Smooth muscle cell (in vitro differentiated cells): ENCODE results near the gene BRINP2. TPM values are rescaled to one million over a fixed set of nuclear protein-coding genes. Genes with fewer than 3 reads are reported as not detected.

Experiments used
- DNase-seq: peaks from one replicate; lab custom pipeline; 2025; ENCODE audit not compliant: unreplicated experiment; lab: John Stamatoyannopoulos, UW
- H2AFZ ChIP-seq: fragments of 200-600 bp; sonication (generic); 2 replicates; pipeline ENCODE4 v1.6.0; 2016; ENCODE audit warnings: antibody characterized with exemption, low read depth, mild to moderate bottlenecking
- H3F3A ChIP-seq: fragments of 200-600 bp; sonication (generic); 2 replicates; pipeline ENCODE4 v1.6.0; 2017; ENCODE audit warnings: antibody characterized with exemption, low read depth
- H3K27ac ChIP-seq: fragments of 200-600 bp; sonication (generic); 2 replicates; pipeline ENCODE4 v1.5.1; 2016; ENCODE audit warnings: low read depth, mild to moderate bottlenecking
- H3K27me3 ChIP-seq: fragments of 200-600 bp; sonication (generic); 2 replicates; pipeline ENCODE4 v1.6.1; 2016; ENCODE audit warnings: low read depth, mild to moderate bottlenecking
- H3K36me3 ChIP-seq: fragments of 200-600 bp; sonication (generic); 2 replicates; pipeline ENCODE4 v1.5.1; 2016; ENCODE audit warnings: low read depth
- H3K4me1 ChIP-seq: fragments of 200-600 bp; sonication (generic); 2 replicates; pipeline ENCODE4 v1.5.1; 2016; ENCODE audit warnings: low read depth
- H3K4me2 ChIP-seq: fragments of 200-600 bp; sonication (generic); 2 replicates; pipeline ENCODE4 v1.6.0; 2016; ENCODE audit warnings: mild to moderate bottlenecking
- H3K4me3 ChIP-seq: fragments of 200-600 bp; sonication (generic); 2 replicates; pipeline ENCODE4 v1.5.1; 2016; ENCODE audit warnings: mild to moderate bottlenecking
- H3K79me2 ChIP-seq: fragments of 200-600 bp; sonication (generic); 2 replicates; pipeline ENCODE4 v1.6.0; 2016; ENCODE audit warnings: low read depth, mild to moderate bottlenecking
- H3K9ac ChIP-seq: fragments of 200-600 bp; sonication (generic); 2 replicates; pipeline ENCODE4 v1.6.0; 2016; ENCODE audit warnings: low read depth
- H3K9me3 ChIP-seq: fragments of 200-600 bp; sonication (generic); replicated peaks from 2 replicates; pipeline ENCODE4 v1.5.1; 2016; ENCODE audit warnings: low read depth
- H4K20me1 ChIP-seq: fragments of 200-600 bp; sonication (generic); 2 replicates; pipeline ENCODE4 v1.6.0; 2016; ENCODE audit warnings: low read depth
- CTCF ChIP-seq: fragments of 200-600 bp; sonication (generic); IDR thresholded peaks from 2 replicates; pipeline ENCODE4 v1.5.1; 2017; ENCODE audit warnings: borderline replicate concordance, mild to moderate bottlenecking, antibody characterized with exemption; ENCODE audit not compliant: insufficient read depth, poor library complexity, severe bottlenecking
- WGBS: methylation state at CpG from one replicate; pipeline ENCODE4 v1.1.7; 2016; ENCODE audit warnings: low lambda C conversion rate; 5-methylcytosine and 5-hydroxymethylcytosine counted together
- polyA plus RNA-seq: library from polyadenylated mRNA; unstranded; fragments of >200 nt; fragmentation: Nextera tagmentation; extraction: Ambion mirVana; gene quantifications from 2 replicates; pipeline ENCODE4 v1.2.1, GENCODE V29; 2016
- total RNA-seq: library from RNA; depleted of rRNA; stranded (reverse); fragments of >200 nt; gene quantifications from 2 replicates; pipeline ENCODE4 v1.2.3, GENCODE V29; 2014

BRINP2 gene
- total and polyA plus RNA-seq, 2 experiments from 2014 or later = not detected

DNA sequence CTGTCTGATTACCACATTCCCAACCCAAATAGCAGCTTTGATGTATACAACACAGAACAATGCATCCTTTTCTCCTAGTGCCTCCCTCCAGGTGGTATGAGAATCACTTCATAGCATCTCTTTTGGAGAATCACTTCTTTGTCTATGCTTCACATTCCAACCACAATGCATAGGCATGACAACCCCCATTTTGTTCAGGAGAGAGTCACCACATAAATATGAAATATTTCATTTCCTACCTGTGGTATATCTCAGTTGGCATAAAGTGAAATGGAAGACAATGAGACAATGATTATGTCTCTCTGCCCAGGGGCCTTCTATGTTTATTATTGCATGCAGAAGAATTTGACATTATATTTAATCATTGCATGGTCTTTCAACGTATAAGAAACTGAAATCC is 112.2 kb downstream of the BRINP2 start:
- Histone ChIP-seq H3K4me2 (no peak overlapping the region), H3K36me3 (no peaks in the 10 kb centered on the region), H3K27ac (no peak overlapping the region)

DNA sequence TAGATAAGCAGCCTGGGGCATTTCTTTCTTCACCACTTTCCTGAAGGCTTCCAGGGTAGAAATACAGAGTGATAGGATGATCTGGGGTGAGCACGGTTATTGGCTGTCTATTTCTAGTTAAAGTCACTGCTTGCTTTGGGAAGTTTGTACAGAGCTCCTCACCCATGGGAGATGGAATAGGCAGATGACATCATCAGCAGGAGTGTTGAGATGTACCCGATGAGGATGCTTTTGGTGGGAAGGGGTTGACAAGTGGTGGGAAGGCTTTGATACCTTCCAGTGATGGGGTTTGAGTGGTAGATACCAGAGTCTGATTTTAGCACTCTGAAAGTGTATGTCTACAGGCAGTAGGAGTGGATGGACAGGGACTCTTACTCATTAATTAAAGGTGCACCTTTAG is 112.6 kb downstream of the BRINP2 start:
- Histone ChIP-seq H3K4me2 (no peak overlapping the region), H2AFZ (no peak overlapping the region), H3K9me3 (no peaks in the 10 kb centered on the region), H3K36me3 (no peaks in the 10 kb centered on the region), H3K4me3 (no peak overlapping the region), H3K79me2 (no peaks in the 10 kb centered on the region), H3K4me1 (peaks cover 12% of the 10 kb centered on the region), H3F3A (no peaks in the 10 kb centered on the region), H3K9ac (no peak overlapping the region), H4K20me1 (no peaks in the 10 kb centered on the region), H3K27ac (no peak overlapping the region), H3K27me3 (no peaks in the 10 kb centered on the region)
- 94% methylated on average over 2 of the region's 2 CpGs for WGBS
- DNase-seq = no peak
- TF ChIP-seq CTCF = no peak

More for the DNA sequence above, 112.2 kb downstream of the BRINP2 start:
- H3K4me3 ChIP-seq = no peak overlapping the region
- H3F3A ChIP-seq = no peaks in the 10 kb centered on the region
- H4K20me1 ChIP-seq = no peaks in the 10 kb centered on the region
- no peaks in the 10 kb centered on the region for H3K79me2 ChIP-seq
- no peaks in the 10 kb centered on the region for H3K27me3 ChIP-seq
- TF ChIP-seq CTCF = no peak
- no peak overlapping the region for H2AFZ ChIP-seq
- peaks cover 12% of the 10 kb centered on the region for H3K4me1 ChIP-seq
- 74% methylated on average over 1 of the region's 1 CpG for WGBS
- DNase-seq = no peak
- no peaks in the 10 kb centered on the region for H3K9me3 ChIP-seq
- no peak overlapping the region for H3K9ac ChIP-seq

GRCh38 chr1:177286396-177286795 is 115.6 kb downstream of the BRINP2 start:
- H3K9ac ChIP-seq = no peak overlapping the region
- no peaks in the 10 kb centered on the region for H3K9me3 ChIP-seq
- no peaks in the 10 kb centered on the region for H4K20me1 ChIP-seq
- no peaks in the 10 kb centered on the region for H3K27me3 ChIP-seq
- H3K79me2 ChIP-seq = no peaks in the 10 kb centered on the region
- no peaks in the 10 kb centered on the region for H3K36me3 ChIP-seq
- H2AFZ ChIP-seq = no peak overlapping the region
- no peaks in the 10 kb centered on the region for H3F3A ChIP-seq
- no peak overlapping the region for H3K27ac ChIP-seq
- TF ChIP-seq CTCF = no peak
- peaks cover 12% of the 10 kb centered on the region for H3K4me1 ChIP-seq
- 93% methylated on average over 3 of the region's 3 CpGs for WGBS
- H3K4me2 ChIP-seq = no peak overlapping the region
- DNase-seq = no peak
- no peak overlapping the region for H3K4me3 ChIP-seq

- no peak overlapping the region for H3K4me3 ChIP-seq
- no peak for DNase-seq
- no peaks in the 10 kb centered on the region for H3K9me3 ChIP-seq
- no peaks in the 10 kb centered on the region for H3K27me3 ChIP-seq
- H2AFZ ChIP-seq = no peak overlapping the region
- TF ChIP-seq CTCF = no peak
- no peaks in the 10 kb centered on the region for H3K79me2 ChIP-seq
- H3K36me3 ChIP-seq = no peaks in the 10 kb centered on the region
- H3K9ac ChIP-seq = no peak overlapping the region
- H3K4me2 ChIP-seq = no peak overlapping the region
- H3K4me1 ChIP-seq = peaks cover 8% of the 10 kb centered on the region
- no peak overlapping the region for H3K27ac ChIP-seq
- H3F3A ChIP-seq = no peaks in the 10 kb centered on the region
- H4K20me1 ChIP-seq = no peaks in the 10 kb centered on the region
Measured at GRCh38 chr1:177287270-177287669, 116.5 kb downstream of the BRINP2 start.
